ENCODE results near the gene OR14I1.

- TF ChIP-seq CTCF (IDR thresholded peaks at IDR 0.05) (no peak), POLR2A (IDR thresholded peaks at IDR 0.05) (no peak), POLR2AphosphoS5 (IDR thresholded peaks at IDR 0.05) (no peak), EP300 (IDR thresholded peaks at IDR 0.05; ENCODE audit: low read depth) (no peak)
Measured at GRCh38 chr1:248695451-248696132, 7.0 kb downstream of the OR14I1 start.
